Neural cell (in vitro differentiated cells): Measurements from ENCODE around the gene OTOR. TPM values are rescaled to one million over a fixed set of nuclear protein-coding genes. Genes with fewer than 3 reads are reported as not detected.

ENCODE experiments used
- H2AFZ ChIP-seq: fragments of 200-600, 300-800 bp; sonication (generic), shearing (Covaris generic); 2 replicates; pipeline ENCODE4 v1.6.0; 2014; ENCODE audit warnings: low read depth, mild to moderate bottlenecking, antibody characterized with exemption, low read length, moderate library complexity
- H3F3A ChIP-seq: fragments of 200-600 bp; shearing (Covaris generic); 2 replicates; pipeline ENCODE4 v1.6.1; 2016; ENCODE audit warnings: mild to moderate bottlenecking, moderate library complexity, mixed read lengths, antibody characterized with exemption, low read length; ENCODE audit not compliant: insufficient read depth, poor library complexity, severe bottlenecking
- H3K27ac ChIP-seq: fragments of 200-600, 300-800 bp; sonication (generic), shearing (Covaris generic); 2 replicates; pipeline ENCODE4 v1.5.1; 2014; ENCODE audit warnings: mild to moderate bottlenecking, low read length, moderate library complexity
- H3K27me3 ChIP-seq: fragments of 300-800, 200-600 bp; sonication (generic), shearing (Covaris generic); 2 replicates; pipeline ENCODE4 v1.6.0; 2014; ENCODE audit warnings: mild to moderate bottlenecking, low read depth, low read length, moderate library complexity; ENCODE audit not compliant: insufficient read depth
- H3K36me3 ChIP-seq: fragments of 300-800, 200-600 bp; sonication (generic), shearing (Covaris generic); 2 replicates; pipeline ENCODE4 v1.5.1; 2014; ENCODE audit warnings: mild to moderate bottlenecking, antibody characterized with exemption, low read length, moderate library complexity; ENCODE audit not compliant: insufficient read depth
- H3K4me2 ChIP-seq: fragments of 300-800, 200-600 bp; sonication (generic), shearing (Covaris generic); 2 replicates; pipeline ENCODE4 v1.6.0; 2014; ENCODE audit warnings: mild to moderate bottlenecking, low read length
- H3K4me3 ChIP-seq: fragments of 300-800, 200-600 bp; sonication (generic), shearing (Covaris generic); 2 replicates; pipeline ENCODE4 v1.5.1; 2014; ENCODE audit warnings: mild to moderate bottlenecking, low read length, moderate library complexity
- H3K79me2 ChIP-seq: fragments of 200-600 bp; shearing (Covaris generic); replicated peaks from 2 replicates; pipeline ENCODE4 v1.6.0; 2014; ENCODE audit warnings: mild to moderate bottlenecking, low read length, moderate library complexity; ENCODE audit not compliant: insufficient read depth
- H3K9ac ChIP-seq: fragments of 300-800, 200-600 bp; sonication (generic), shearing (Covaris generic); 2 replicates; pipeline ENCODE4 v1.6.1; 2016; ENCODE audit warnings: mild to moderate bottlenecking, low read length, mixed read lengths
- H3K9me2 ChIP-seq: fragments of 200-600 bp; shearing (Covaris generic); 2 replicates; pipeline ENCODE4 v1.6.1; 2016; ENCODE audit warnings: mild to moderate bottlenecking, low read length, mixed read lengths; ENCODE audit not compliant: insufficient read depth
- H3K9me3 ChIP-seq: fragments of 200-600, 300-800 bp; sonication (generic), shearing (Covaris generic); 2 replicates; pipeline ENCODE4 v1.6.1; 2016; ENCODE audit warnings: mild to moderate bottlenecking, mixed run types, low read length, moderate library complexity, mixed read lengths
- H4K20me1 ChIP-seq: fragments of 200-600 bp; shearing (Covaris generic); 2 replicates; pipeline ENCODE4 v1.6.1; 2016; ENCODE audit warnings: mild to moderate bottlenecking, mixed run types; ENCODE audit not compliant: insufficient read depth
- CTCF ChIP-seq: fragments of 450-650 bp; IDR thresholded peaks from 2 replicates; pipeline ENCODE4 v1.5.1; 2014; ENCODE audit warnings: antibody characterized with exemption, mild to moderate bottlenecking, moderate library complexity; ENCODE audit not compliant: poor library complexity, severe bottlenecking
- EP300 ChIP-seq: fragments of 450-650 bp; conservative IDR thresholded peaks from 2 replicates; pipeline ENCODE4 v1.6.1; 2014; ENCODE audit warnings: antibody characterized with exemption, mild to moderate bottlenecking, moderate library complexity; ENCODE audit not compliant: poor library complexity, severe bottlenecking
- EZH2 ChIP-seq: fragments of 200-600, 300-800 bp; shearing (Covaris generic), sonication (generic); IDR thresholded peaks from 2 replicates; pipeline ENCODE4 v1.6.1; 2014; ENCODE audit warnings: antibody characterized with exemption, low read length, borderline replicate concordance, mild to moderate bottlenecking; ENCODE audit not compliant: insufficient read depth, poor library complexity, severe bottlenecking
- MXI1 ChIP-seq: fragments of 450-650 bp; conservative IDR thresholded peaks from 2 replicates; pipeline ENCODE4 v1.6.1; 2014; ENCODE audit warnings: antibody characterized with exemption, mild to moderate bottlenecking; ENCODE audit not compliant: poor library complexity, severe bottlenecking
- POLR2AphosphoS5 ChIP-seq: IDR thresholded peaks from 2 replicates; pipeline ENCODE4 v1.6.1; 2012
- RAD21 ChIP-seq: fragments of 450-650 bp; conservative IDR thresholded peaks from 2 replicates; pipeline ENCODE4 v1.6.1; 2014; ENCODE audit warnings: antibody characterized with exemption, mild to moderate bottlenecking, moderate library complexity
- SMC3 ChIP-seq: fragments of 450-650 bp; conservative IDR thresholded peaks from 2 replicates; pipeline ENCODE4 v1.6.1; 2014; ENCODE audit warnings: antibody characterized with exemption, mild to moderate bottlenecking, moderate library complexity; ENCODE audit not compliant: poor library complexity
- TAF1 ChIP-seq: IDR thresholded peaks from 2 replicates; pipeline ENCODE4 v1.6.1; 2012; ENCODE audit warnings: low read depth
- polyA plus RNA-seq: library from polyadenylated mRNA; depleted of rRNA; stranded (reverse); fragments of >200 nt; gene quantifications from 2 replicates; pipeline ENCODE4 v1.2.3, GENCODE V29; 2014
- TF ChIP-seq, protein P1 (sequence below): IDR thresholded peaks from 2 replicates; pipeline ENCODE4 v1.6.1; 2012; ENCODE audit warnings: borderline replicate concordance

The OTOR gene
- polyA plus RNA-seq, 1 donor from 2014 or later: not detected

DNA sequence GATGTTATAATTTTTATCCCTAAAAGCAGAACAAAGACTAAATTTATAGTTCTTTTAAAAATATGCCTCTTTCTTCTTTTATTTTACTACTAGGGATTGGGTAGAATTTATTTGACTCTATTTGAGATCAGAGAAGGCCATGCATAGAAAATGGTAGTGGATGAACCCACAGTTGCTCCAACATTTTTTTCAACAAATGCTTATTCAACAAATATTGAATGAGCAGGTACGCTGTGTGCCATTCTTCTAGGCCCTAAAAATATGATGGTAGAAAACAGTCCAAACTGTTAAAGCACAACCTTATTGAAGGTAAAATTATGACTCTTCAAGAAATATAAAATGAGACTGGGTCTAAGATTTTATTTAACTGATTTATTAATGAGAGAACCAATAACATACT, 30.0 kb downstream of the OTOR start:
- no peaks in the 10 kb centered on the region for H3F3A ChIP-seq
- H3K27ac ChIP-seq: no peak overlapping the region
- no peak overlapping the region for H2AFZ ChIP-seq
- H3K27me3 ChIP-seq: no peaks in the 10 kb centered on the region
- no peaks in the 10 kb centered on the region for H3K36me3 ChIP-seq
- no peak overlapping the region for H3K4me2 ChIP-seq
- TF ChIP-seq EP300 (no peak), EZH2 (no peak), SMC3 (no peak), RAD21 (no peak), POLR2AphosphoS5 (no peak), CTCF (no peak), TAF1 (no peak), MXI1 (no peak)
- TF ChIP-seq, protein P1, sequence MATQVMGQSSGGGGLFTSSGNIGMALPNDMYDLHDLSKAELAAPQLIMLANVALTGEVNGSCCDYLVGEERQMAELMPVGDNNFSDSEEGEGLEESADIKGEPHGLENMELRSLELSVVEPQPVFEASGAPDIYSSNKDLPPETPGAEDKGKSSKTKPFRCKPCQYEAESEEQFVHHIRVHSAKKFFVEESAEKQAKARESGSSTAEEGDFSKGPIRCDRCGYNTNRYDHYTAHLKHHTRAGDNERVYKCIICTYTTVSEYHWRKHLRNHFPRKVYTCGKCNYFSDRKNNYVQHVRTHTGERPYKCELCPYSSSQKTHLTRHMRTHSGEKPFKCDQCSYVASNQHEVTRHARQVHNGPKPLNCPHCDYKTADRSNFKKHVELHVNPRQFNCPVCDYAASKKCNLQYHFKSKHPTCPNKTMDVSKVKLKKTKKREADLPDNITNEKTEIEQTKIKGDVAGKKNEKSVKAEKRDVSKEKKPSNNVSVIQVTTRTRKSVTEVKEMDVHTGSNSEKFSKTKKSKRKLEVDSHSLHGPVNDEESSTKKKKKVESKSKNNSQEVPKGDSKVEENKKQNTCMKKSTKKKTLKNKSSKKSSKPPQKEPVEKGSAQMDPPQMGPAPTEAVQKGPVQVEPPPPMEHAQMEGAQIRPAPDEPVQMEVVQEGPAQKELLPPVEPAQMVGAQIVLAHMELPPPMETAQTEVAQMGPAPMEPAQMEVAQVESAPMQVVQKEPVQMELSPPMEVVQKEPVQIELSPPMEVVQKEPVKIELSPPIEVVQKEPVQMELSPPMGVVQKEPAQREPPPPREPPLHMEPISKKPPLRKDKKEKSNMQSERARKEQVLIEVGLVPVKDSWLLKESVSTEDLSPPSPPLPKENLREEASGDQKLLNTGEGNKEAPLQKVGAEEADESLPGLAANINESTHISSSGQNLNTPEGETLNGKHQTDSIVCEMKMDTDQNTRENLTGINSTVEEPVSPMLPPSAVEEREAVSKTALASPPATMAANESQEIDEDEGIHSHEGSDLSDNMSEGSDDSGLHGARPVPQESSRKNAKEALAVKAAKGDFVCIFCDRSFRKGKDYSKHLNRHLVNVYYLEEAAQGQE: no peak
- no peaks in the 10 kb centered on the region for H3K79me2 ChIP-seq
- no peaks in the 10 kb centered on the region for H3K9me2 ChIP-seq
- no peak overlapping the region for H3K9ac ChIP-seq
- no peaks in the 10 kb centered on the region for H3K9me3 ChIP-seq
- no peak overlapping the region for H3K4me3 ChIP-seq
- H4K20me1 ChIP-seq: no peaks in the 10 kb centered on the region

GRCh38 chr20:16781496-16781895, 33.3 kb downstream of the OTOR start:
- Histone ChIP-seq H3F3A (no peaks in the 10 kb centered on the region), H3K9ac (no peak overlapping the region), H3K9me3 (no peaks in the 10 kb centered on the region), H3K4me2 (no peak overlapping the region), H3K27me3 (no peaks in the 10 kb centered on the region), H3K27ac (no peak overlapping the region), H4K20me1 (no peaks in the 10 kb centered on the region), H3K79me2 (no peaks in the 10 kb centered on the region), H2AFZ (no peak overlapping the region), H3K36me3 (no peaks in the 10 kb centered on the region), H3K4me3 (no peak overlapping the region), H3K9me2 (no peaks in the 10 kb centered on the region)
- TF ChIP-seq POLR2AphosphoS5: no peak
- TF ChIP-seq, protein P1: no peak
- TF ChIP-seq TAF1: no peak
- TF ChIP-seq SMC3: no peak
- TF ChIP-seq MXI1: no peak
- no peak for TF ChIP-seq EP300
- no peak for TF ChIP-seq RAD21
- no peak for TF ChIP-seq CTCF
- no peak for TF ChIP-seq EZH2
